Sigmoid colon (tissue), 4 donors: Measurements from ENCODE around the gene GBP7.

Experiments used
- CTCF ChIP-seq, 4 experiments: fragments of 450-650 bp in 3 of 4; fragments of 200-600 bp in 1 of 4; IDR thresholded peaks; one replicate each; pipeline ENCODE4 v1.5.1; 2016 to 2019; ENCODE audit warnings: antibody characterized with exemption in 4 of 4, mild to moderate bottlenecking in 3 of 4, moderate library complexity in 2 of 4
- EP300 ChIP-seq, 4 donors: sonication (generic); formaldehyde crosslinking; IDR thresholded peaks; one replicate each; pipeline ENCODE4 v1.6.1; 2017; ENCODE audit warnings: antibody characterized with exemption in 4 of 4
- POLR2A ChIP-seq, 2 donors: fragments of 450-650 bp; IDR thresholded peaks; one replicate each; pipeline ENCODE4 v1.6.1; 2016; ENCODE audit warnings: antibody characterized with exemption in 2 of 2, mild to moderate bottlenecking in 2 of 2, moderate library complexity in 2 of 2
- POLR2AphosphoS5 ChIP-seq, 4 donors: sonication (generic); formaldehyde crosslinking; IDR thresholded peaks; one replicate each; pipeline ENCODE4 v1.6.1; 2017; ENCODE audit warnings: antibody characterized with exemption in 4 of 4

- TF ChIP-seq CTCF (IDR thresholded peaks at IDR 0.05): no peak
- TF ChIP-seq POLR2A (IDR thresholded peaks at IDR 0.05): peak in 1 of 2 donors; percentile 17
- TF ChIP-seq POLR2AphosphoS5 (IDR thresholded peaks at IDR 0.05): peak; percentile 52 to 91 (median 68)
- no peak for TF ChIP-seq EP300 (IDR thresholded peaks at IDR 0.05)
Measured at GRCh38 chr1:89125913-89126580, 49.8 kb downstream of the GBP7 start, which contains the start of gene GBP2.
